A673 (cell line): ENCODE results near the gene FSTL4. TPM values are rescaled to one million over a fixed set of nuclear protein-coding genes. Genes with fewer than 3 reads are reported as not detected.
A peak's percentile ranks its signal among the peaks of the same experiment; 100 is the strongest.

Experiments
- BruUV-seq: library from RNA; stranded (reverse); fragments of 400-500 nt; replicated peaks from 2 replicates; lab custom pipeline; 2021; lab: Mats Ljungman, UMichigan
- CTCF ChIA-PET: fragments of 300-600 bp; sonication (Branson Sonifier 250); formaldehyde crosslinking; loops from one replicate; lab custom pipeline; 2022; ENCODE audit warnings: antibody characterized with exemption; lab: Charles Lee
- POLR2A ChIA-PET: fragments of 300-600 bp; sonication (Branson Sonifier 250); formaldehyde crosslinking; loops from one replicate; lab custom pipeline; 2022; ENCODE audit warnings: antibody characterized with exemption; ENCODE audit not compliant: low non-redundant PET; lab: Charles Lee
- DNase-seq: peaks from one replicate; pipeline ENCODE4 v3.0.0-alpha.2; 2015; ENCODE audit warnings: low spot score
- H3K27ac ChIP-seq: fragments of 200-600 bp; sonication (generic); 2 replicates; pipeline ENCODE4 v1.5.1; 2016; ENCODE audit warnings: mixed run types, low read depth, mild to moderate bottlenecking, mixed read lengths, antibody characterized with exemption, low read length; ENCODE audit not compliant: poor library complexity, severe bottlenecking
- H3K27me3 ChIP-seq: fragments of 200-600 bp; sonication (generic); replicated peaks from 2 replicates; pipeline ENCODE4 v1.6.1; 2017; ENCODE audit warnings: mixed run types, low read depth, mild to moderate bottlenecking, mixed read lengths, antibody characterized with exemption, low read length; ENCODE audit not compliant: insufficient read depth, poor library complexity
- H3K36me3 ChIP-seq: fragments of 200-600 bp; sonication (generic); 2 replicates; pipeline ENCODE4 v1.6.1; 2016; ENCODE audit warnings: mixed run types, mild to moderate bottlenecking, mixed read lengths, antibody characterized with exemption, low read length; ENCODE audit not compliant: insufficient read depth, poor library complexity, severe bottlenecking
- H3K4me1 ChIP-seq: fragments of 200-600 bp; sonication (generic); 2 replicates; pipeline ENCODE4 v1.6.1; 2017; ENCODE audit warnings: mixed run types, mild to moderate bottlenecking, mixed read lengths, antibody characterized with exemption, low read length; ENCODE audit not compliant: insufficient read depth, poor library complexity, severe bottlenecking
- H3K4me3 ChIP-seq: fragments of 200-600 bp; sonication (generic); 2 replicates; pipeline ENCODE4 v1.5.1; 2016; ENCODE audit warnings: low read depth, mixed run types, mild to moderate bottlenecking, mixed read lengths, low read length; ENCODE audit not compliant: poor library complexity, severe bottlenecking
- H3K9me3 ChIP-seq: fragments of 200-600 bp; sonication (generic); 2 replicates; pipeline ENCODE4 v1.6.1; 2016; ENCODE audit warnings: mixed run types, low read depth, mild to moderate bottlenecking, mixed read lengths, antibody characterized with exemption, low read length; ENCODE audit not compliant: poor library complexity, severe bottlenecking
- EZH2 ChIP-seq: fragments of 200-600 bp; sonication (generic); IDR thresholded peaks from 2 replicates; pipeline ENCODE4 v1.6.1; 2017; ENCODE audit warnings: borderline replicate concordance, low read depth, mild to moderate bottlenecking, mixed read lengths, antibody characterized with exemption, low read length; ENCODE audit not compliant: poor library complexity, severe bottlenecking
- intact Hi-C: fragments of 100-400 bp; cut with micrococcal nuclease; formaldehyde crosslinking; loops from one replicate; pipeline ENCODE4 v1.10.0; 2022; ENCODE audit not compliant: unreplicated experiment
- total RNA-seq: library from RNA; stranded (reverse); gene quantifications from 2 replicates; pipeline ENCODE4 v1.2.3, GENCODE V29; 2021
- TF ChIP-seq, protein P1 (sequence below): fragments of 300-800, 200-600 bp; sonication (generic); conservative IDR thresholded peaks from 2 replicates; pipeline ENCODE4 v1.5.1; 2017; ENCODE audit warnings: low read depth, mild to moderate bottlenecking, antibody characterized with exemption, low read length, moderate library complexity, mixed read lengths

The FSTL4 gene
- total RNA-seq, 1 experiment from 2014 or later, result 0.86 TPM

DNA sequence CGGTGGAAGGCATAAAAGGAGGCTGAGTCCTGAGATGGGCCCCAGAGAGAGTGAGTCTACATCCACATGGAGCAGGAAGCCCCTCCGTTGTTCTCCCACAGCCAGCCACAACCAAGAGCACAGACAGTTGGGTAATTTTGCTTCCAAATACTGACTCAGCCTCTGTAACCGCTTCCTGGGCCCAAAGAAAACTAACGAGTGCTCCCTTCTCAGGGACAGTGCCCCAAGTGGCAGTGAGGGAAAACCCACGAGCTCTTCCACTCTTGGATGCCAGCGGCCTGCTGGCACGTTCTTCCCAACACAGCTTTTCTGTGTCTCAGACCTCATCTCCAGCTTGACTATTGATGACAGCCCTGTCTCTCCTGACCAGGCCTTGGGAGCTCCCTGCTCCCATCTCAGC is 207.6 kb downstream of the FSTL4 start:
- Histone ChIP-seq H3K27me3 (no peaks in the 10 kb centered on the region), H3K4me1 (no peaks in the 10 kb centered on the region), H3K36me3 (no peaks in the 10 kb centered on the region), H3K9me3 (no peaks in the 10 kb centered on the region), H3K27ac (no peak overlapping the region), H3K4me3 (no peak overlapping the region)
- intact Hi-C loops, result no loop called here
- CTCF ChIA-PET, result no interaction called here
- peak; percentile 24 for DNase-seq
- POLR2A ChIA-PET, result no interaction called here
- no TSS peak for BruUV-seq
- TF ChIP-seq, protein P1, sequence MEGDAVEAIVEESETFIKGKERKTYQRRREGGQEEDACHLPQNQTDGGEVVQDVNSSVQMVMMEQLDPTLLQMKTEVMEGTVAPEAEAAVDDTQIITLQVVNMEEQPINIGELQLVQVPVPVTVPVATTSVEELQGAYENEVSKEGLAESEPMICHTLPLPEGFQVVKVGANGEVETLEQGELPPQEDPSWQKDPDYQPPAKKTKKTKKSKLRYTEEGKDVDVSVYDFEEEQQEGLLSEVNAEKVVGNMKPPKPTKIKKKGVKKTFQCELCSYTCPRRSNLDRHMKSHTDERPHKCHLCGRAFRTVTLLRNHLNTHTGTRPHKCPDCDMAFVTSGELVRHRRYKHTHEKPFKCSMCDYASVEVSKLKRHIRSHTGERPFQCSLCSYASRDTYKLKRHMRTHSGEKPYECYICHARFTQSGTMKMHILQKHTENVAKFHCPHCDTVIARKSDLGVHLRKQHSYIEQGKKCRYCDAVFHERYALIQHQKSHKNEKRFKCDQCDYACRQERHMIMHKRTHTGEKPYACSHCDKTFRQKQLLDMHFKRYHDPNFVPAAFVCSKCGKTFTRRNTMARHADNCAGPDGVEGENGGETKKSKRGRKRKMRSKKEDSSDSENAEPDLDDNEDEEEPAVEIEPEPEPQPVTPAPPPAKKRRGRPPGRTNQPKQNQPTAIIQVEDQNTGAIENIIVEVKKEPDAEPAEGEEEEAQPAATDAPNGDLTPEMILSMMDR, result peak; percentile 36
- TF ChIP-seq EZH2, result no peak

DNA sequence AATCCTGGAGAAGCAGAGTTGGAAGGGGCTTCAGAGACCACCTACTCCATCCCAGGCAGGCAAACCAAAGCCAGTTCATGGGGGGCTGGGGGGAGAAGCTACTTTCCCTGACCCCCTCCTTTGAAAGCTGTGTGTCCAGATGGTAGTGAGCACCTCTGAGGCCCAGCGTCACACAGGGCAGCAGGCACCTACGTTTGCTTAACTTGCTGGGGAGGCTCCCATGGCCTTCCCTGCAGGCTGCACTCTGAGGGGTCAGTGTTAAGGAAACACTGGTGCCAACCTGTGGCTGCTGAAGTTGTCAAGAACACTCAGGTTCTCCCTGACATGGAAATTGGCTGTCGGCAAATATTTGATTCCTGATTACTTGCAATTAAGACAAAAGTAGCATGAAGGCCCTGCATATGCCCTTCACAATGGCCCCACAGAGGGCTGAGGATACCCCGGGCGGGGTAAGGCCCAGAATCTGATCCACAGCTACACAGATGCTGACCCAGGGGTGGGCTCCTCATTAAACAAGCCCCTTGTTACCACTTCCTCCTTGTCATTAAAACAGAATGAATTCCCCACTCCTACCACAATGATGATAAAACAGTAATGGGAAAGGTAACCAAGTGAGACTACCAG is 208.5 kb downstream of the FSTL4 start:
- DNase-seq, result no peak
- Histone ChIP-seq H3K27me3 (no peaks in the 10 kb centered on the region), H3K4me1 (no peaks in the 10 kb centered on the region), H3K9me3 (no peaks in the 10 kb centered on the region), H3K36me3 (no peaks in the 10 kb centered on the region), H3K27ac (no peak overlapping the region), H3K4me3 (no peak overlapping the region)
- TF ChIP-seq, protein P1, result no peak
- TF ChIP-seq EZH2, result no peak
- BruUV-seq, result no TSS peak
- POLR2A ChIA-PET, result no interaction called here
- intact Hi-C loops, result no loop called here
- CTCF ChIA-PET, result no interaction called here

DNA sequence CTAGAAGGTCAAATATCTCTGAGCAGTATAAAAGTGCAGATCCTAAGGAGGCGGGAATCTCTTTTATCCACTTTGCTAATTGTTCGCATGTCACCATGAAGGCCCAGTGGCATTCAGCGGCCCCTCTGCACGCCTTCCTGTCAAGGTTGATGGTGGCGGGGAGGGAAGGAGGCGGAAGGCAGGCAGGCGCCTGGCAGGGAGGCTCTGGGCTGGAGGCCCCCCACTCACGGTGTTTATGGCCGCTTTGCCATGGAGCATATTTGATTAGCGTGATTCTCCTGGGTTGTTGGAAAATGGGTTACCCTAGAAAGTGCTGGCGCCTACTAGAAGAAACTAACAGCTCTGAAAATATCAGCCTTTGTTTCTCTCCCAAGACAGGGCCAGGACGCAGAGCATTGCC is 209.6 kb downstream of the FSTL4 start:
- H3K4me3 ChIP-seq, result no peak overlapping the region
- no peaks in the 10 kb centered on the region for H3K36me3 ChIP-seq
- ChIA-PET CTCF (no interaction called here), POLR2A (no interaction called here)
- BruUV-seq, result no TSS peak
- H3K27ac ChIP-seq, result no peak overlapping the region
- H3K9me3 ChIP-seq, result no peaks in the 10 kb centered on the region
- H3K4me1 ChIP-seq, result no peaks in the 10 kb centered on the region
- no peaks in the 10 kb centered on the region for H3K27me3 ChIP-seq
- TF ChIP-seq, protein P1, result no peak
- TF ChIP-seq EZH2, result no peak
- no peak for DNase-seq
- intact Hi-C loops, result no loop called here
